GM21576 (cell line): ENCODE results near the gene ETV5.

Source experiments
- ATAC-seq: cut with Tn5 transposase; IDR thresholded peaks from one replicate; pipeline ENCODE4 v1.9.1; 2021; ENCODE audit warnings: mild to moderate bottlenecking, moderate library complexity; ENCODE audit not compliant: unreplicated experiment

ETV5 gene

DNA sequence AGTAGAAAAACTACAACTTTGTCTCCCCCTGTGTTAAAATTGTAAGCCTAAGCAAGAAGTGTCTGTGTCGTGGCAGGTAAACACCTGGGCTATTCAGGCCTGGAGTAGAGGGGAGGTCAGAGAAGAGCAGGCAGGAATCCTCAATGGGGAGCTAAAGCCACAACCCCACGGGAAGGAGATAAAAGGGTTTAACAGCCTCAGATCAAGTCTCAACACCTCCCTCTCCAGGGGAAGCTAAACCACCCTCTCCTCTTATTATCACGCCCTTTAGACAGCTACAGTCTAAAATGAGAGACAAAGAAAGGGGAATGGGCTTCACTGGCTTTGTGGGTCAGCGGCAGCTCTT lies 11.6 kb downstream of the ETV5 start:
- no peak for ATAC-seq

DNA sequence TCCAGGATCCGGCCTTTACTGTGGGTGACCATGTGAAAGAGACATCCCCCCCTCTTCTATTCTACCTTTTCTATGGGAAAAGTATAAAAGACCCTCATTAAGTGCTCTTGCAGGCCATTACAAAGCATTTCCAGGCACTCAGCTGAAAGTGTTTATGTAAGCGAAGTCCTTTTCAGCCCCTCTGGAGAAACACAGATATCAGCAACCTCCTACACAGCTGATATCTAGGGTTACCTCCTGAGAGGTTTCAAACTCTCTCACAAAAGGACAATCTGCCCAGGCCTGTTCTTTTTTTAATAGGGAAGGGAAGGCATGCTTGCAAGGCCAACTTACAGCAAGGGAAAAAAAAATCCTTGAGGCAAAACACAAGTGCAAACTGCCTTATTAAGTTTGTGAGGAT lies 12.6 kb downstream of the ETV5 start:
- ATAC-seq: no peak

- ATAC-seq: no peak
These were observed 13.3 kb downstream of the ETV5 start for GRCh38 chr3:186095561-186096081.

DNA sequence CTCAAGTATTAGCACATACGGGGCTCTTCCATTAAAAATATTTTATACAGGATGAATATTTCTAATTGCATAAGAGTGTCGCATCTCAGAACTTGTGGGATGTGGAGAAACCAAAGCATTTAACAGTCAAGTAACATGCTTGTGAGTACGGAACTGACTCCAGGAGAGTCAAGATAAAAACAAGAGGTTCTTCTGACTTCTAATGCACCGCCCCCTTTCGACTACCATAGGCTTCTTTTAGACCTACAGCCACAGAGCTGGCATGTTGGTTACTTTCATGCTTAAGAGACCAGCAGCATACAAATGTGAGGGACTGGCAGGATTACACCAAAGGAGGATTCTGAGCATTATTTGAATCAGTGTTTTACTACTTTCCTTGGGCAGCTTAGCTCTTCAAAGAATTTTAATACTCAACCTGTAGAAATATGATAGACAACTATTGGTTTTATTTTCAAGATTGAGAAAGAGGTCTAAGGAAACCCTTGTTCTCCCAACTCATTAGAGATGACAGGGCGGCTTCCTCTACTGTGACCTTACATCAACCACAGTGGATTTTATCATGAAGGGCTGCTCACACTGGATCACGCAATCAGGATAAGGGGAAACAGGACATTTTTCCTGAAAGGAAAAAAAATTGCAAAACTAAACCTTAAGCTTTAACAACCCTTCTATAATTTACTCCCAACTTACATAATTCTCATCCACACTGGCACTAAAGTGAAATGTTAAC lies 14.0 kb downstream of the ETV5 start:
- no peak for ATAC-seq

GRCh38 chr3:186094271-186094670 lies 14.6 kb downstream of the ETV5 start:
- no peak for ATAC-seq

DNA sequence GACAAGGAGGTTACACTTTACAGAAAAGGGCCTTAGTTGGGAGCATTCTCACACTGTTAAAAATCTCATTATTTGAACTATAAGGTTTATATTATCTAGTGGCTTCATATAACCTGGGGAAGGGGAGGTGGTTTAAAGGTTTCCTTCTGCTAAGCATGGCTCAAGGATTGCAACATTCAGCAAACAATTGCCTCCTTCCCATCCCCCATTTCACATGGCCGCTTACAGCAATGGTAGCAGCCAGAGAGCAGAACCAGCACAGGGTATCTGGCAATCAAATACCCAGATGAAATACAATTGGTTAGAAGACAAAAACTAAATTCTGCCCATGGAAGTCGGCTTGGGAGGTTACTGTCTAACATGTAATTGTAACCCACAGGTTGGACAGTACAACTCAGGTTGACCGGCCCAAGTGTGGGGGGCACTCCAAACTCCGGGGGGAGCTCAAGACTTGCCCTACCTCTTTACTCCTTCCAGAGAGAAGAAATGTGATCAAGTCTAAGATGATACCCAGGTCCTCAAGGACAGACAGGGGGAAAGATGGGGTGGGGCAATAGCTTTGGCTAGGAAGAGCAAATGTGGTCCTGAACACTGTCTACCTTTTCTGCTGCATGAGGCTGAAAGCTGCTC lies 15.5 kb downstream of the ETV5 start:
- ATAC-seq: no peak

DNA sequence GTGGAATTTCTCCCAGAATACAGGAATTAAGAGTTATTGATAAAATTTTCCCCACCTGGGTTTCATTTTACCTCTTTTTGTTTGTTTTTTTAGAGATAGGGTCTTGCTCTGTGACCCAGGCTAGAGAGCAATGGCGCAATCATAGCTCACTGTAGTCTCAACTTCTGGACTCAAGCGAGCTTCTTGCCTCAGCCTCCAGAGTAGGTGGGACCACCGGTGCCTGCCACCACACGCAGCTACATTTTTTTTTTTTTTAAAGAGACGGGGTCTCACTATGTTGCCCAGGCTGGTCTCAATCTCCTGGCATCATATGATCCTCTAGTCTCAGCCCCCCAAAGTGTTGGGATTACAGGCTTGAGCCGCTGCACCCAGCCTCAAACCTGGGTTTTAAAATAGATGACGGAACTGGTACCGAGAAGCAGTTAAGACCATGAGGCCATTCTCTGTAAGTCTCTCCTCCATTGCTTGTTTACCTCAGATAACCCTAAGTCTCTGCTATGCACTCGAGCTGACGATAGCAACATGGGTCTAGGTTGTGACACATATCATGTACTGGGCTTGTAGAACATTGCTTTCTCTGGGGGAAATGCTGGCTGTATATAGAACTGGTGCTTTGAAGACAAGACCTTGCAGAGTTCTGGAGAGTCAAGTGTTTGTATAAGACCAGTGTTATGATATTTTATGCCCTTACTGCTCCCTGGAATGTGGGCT lies 16.4 kb downstream of the ETV5 start:
- ATAC-seq: no peak

GRCh38 chr3:186090901-186091300 lies 18.0 kb downstream of the ETV5 start:
- no peak for ATAC-seq

- ATAC-seq: no peak
These were observed 20.6 kb downstream of the ETV5 start for GRCh38 chr3:186088335-186088734.

DNA sequence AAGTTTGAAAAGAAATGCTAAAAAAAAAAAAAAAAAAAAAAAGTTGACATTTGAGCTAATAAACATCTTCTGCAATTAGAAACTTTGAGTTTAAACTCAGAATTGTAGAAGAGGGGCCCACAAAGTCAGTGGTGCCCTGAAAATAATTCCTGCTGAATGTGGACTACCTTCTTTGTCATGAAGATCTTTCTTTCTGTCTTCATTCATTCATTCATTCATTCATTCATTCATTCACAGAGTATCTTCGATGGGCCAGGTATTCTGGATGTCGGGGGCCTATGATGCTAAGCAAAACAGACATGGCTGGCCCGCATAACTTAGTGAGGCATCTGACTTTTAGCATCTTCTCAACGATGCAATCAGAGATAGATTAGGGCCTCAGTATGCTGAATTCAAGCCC lies 24.6 kb downstream of the ETV5 start:
- no peak for ATAC-seq

DNA sequence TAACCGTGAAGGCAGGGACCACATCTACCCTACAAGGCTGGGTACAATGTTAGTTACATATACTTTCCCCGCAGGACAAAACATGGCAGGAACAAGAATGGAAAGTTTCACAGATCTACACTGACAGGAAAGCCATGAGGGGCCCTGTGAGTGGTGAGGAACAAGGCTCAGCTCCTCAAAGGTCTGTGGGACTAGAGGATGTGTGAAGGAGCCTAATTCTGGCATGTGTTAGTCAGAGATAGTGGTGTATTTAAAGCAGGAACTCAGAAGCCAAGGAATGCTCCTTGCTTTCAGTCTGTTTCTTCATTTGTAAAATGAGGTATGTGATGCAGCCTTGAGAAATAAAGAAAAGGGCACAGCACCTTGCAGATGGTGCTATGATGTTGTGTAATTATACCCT lies 25.1 kb downstream of the ETV5 start:
- ATAC-seq: no peak

- ATAC-seq: no peak
These were observed 26.7 kb downstream of the ETV5 start for GRCh38 chr3:186082150-186082549.

DNA sequence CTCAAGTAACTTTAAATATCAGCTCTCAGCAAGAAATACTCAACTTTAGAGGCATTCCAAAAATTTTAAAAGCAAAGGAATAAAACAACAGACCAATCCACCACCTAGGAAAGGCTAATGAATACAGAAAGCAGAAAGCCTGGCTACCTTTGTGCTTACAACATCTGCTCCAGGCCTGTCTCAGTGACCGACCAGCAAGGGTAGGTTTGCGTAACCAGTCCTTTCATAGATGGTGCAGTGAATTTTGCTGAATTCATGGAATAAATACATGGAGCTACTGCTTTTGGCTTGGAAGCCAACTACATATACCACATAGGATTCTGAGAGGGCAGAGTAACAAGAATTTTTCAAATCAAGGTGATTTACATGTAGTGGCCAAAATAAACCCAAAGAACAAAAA lies 27.2 kb downstream of the ETV5 start:
- no peak for ATAC-seq

GRCh38 chr3:186080849-186081438 lies 27.9 kb downstream of the ETV5 start:
- no peak for ATAC-seq

DNA sequence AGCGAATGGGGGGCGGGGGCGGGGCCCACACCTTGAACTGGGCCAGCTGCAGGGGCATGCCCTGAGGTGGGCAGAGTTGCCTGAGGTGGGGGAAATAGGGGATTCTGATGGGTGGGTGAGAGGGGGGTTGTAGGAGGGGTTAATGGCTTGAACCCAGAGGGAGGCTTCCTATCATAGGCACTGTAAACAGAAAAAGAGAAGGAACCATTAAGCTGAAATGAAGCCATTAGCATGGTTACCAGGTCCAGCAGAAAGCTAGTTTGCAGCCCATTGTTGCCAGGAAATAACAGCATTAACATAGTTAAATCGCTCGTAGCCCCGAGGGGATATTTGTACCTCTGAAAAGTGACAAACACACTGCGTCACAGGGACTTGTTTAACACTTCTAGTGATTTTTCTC lies 29.0 kb downstream of the ETV5 start:
- no peak for ATAC-seq

DNA sequence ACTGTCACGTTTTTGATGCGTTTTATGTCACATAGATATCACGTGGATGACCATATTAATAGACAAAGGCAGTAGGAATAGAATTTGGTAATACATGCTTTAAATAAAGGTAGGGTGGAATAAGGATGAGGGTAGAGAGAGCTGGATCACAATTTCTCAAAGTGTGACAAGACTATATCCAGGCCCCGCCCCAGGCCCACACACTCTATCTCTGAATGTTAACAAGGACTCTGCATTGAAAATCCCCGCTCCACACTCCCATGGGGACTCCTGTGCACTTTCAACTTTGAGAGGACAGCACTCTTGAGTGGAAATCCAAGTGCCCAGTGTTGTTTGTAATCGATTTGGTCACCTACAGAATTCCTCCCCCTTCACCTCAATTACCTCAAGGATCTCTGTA lies 31.4 kb downstream of the ETV5 start:
- ATAC-seq: no peak

GRCh38 chr3:186075931-186076567 lies 32.8 kb downstream of the ETV5 start:
- no peak for ATAC-seq

DNA sequence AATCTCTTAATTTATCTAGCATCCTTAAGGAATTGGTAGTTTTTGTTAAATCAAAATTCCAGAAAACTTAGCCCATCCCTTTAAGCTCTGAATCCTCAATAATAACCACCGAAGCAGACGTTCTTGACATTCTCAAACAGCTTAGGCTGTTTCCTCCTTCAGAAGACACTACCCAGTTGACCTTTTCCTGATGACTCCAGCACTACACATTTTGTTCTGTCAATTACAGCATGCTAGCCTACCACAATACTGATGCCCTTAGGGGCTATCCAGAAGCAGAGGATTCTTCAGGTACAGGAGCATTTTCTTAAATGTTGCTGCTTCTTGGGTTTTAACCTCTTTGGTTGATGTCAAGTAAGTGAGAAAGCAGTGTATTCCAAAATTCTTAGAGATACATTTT lies 33.4 kb downstream of the ETV5 start:
- no peak for ATAC-seq

DNA sequence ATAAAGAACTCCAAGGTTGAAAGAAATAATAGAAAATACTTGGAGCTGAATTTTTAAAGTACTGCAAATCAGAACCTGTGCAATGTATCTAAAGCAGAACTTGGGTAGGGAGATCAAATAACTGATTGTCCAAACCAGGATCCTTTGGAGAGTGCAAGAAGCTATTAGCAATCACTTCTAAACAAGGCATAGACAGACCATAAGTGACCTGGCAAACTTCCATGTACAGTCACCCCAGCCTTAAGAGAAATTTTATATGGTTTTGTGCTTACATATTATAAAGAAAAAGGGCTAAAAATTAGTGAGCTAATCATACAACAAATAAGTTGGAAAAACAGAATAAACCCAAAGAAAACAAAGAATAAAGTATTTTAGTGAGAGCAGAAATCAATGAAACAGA lies 35.2 kb downstream of the ETV5 start:
- ATAC-seq: no peak

- no peak for ATAC-seq
These were observed 37.9 kb downstream of the ETV5 start for GRCh38 chr3:186070996-186071395.

GRCh38 chr3:186070550-186070949 lies 38.3 kb downstream of the ETV5 start:
- ATAC-seq: no peak
